ENCODE measurements around the gene MYO3A.

- no peak for TF ChIP-seq CTCF (IDR thresholded peaks at IDR 0.05 in 4 of 5, conservative IDR thresholded peaks at IDR 0.05 in 1 of 5)
- TF ChIP-seq POLR2A (IDR thresholded peaks at IDR 0.05): no peak
Measured at GRCh38 chr10:26219676-26220075, 285.6 kb downstream of the MYO3A start.

Measured in gastrocnemius medialis (tissue), 4 donors.